Astrocyte of the spinal cord (primary cell): ENCODE data around the gene C1orf216.

Experiments
- DNase-seq: peaks from one replicate; pipeline ENCODE4 v3.0.0; 2011; ENCODE audit warnings: low read depth, low spot score
- H3K4me3 ChIP-seq: 2 replicates; pipeline ENCODE4 v1.5.1; 2011; ENCODE audit warnings: low read depth, mild to moderate bottlenecking, low read length, moderate library complexity
- in situ Hi-C: cut with HindIII; loops from 2 replicates; pipeline ENCODE4 v1.10.0; 2017; ENCODE audit warnings: low sequenced_read_pairs
- TF ChIP-seq, protein P1 (sequence below): IDR thresholded peaks from 2 replicates; pipeline ENCODE4 v1.5.1; 2012; ENCODE audit warnings: low read depth, mild to moderate bottlenecking, low read length, inconsistent platforms

Gene C1orf216

DNA sequence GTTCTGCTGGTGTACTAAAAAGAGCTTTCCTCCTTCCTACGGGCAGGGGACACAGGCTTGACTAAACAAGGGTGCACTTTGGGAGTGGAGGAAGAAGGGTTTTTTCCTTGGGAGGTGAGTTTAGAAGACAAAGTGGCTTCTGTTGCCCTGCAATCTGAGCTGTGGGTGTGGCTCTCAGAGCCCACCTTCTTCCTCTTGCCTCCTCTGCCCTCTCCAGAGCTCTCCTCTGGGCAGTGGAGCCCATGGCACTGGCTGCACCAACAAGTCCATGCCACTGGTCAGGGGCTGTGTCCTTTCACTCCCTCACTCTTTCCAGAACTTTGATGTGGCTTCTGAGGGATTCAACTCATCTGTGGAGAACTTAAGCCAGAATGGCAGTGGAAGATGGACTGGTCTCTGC is 51.8 kb downstream of the C1orf216 start:
- in situ Hi-C loops, result no loop called here
- no peak for DNase-seq
- TF ChIP-seq, protein P1, sequence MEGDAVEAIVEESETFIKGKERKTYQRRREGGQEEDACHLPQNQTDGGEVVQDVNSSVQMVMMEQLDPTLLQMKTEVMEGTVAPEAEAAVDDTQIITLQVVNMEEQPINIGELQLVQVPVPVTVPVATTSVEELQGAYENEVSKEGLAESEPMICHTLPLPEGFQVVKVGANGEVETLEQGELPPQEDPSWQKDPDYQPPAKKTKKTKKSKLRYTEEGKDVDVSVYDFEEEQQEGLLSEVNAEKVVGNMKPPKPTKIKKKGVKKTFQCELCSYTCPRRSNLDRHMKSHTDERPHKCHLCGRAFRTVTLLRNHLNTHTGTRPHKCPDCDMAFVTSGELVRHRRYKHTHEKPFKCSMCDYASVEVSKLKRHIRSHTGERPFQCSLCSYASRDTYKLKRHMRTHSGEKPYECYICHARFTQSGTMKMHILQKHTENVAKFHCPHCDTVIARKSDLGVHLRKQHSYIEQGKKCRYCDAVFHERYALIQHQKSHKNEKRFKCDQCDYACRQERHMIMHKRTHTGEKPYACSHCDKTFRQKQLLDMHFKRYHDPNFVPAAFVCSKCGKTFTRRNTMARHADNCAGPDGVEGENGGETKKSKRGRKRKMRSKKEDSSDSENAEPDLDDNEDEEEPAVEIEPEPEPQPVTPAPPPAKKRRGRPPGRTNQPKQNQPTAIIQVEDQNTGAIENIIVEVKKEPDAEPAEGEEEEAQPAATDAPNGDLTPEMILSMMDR, result no peak
- H3K4me3 ChIP-seq, result no peak overlapping the region

DNA sequence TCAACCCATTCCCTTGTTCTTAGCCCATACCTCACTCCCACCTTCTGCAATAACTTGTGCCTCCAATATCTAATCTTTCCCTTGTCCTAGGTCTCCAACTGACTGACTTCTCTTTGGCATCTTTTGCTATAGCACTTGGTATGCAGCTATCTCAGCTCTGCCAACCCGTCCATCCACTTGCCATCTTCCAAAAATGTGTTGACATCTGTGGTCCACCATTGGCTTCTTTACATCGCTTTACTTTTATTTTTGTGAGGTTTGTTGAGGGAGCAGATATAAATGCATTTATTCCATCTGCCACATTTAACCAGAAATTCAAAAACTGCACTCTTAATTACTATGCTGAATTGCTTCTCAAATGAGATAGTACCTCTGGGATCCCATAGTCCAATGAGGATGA is 52.5 kb downstream of the C1orf216 start:
- in situ Hi-C loops, result no loop called here
- TF ChIP-seq, protein P1, result no peak
- no peak for DNase-seq
- H3K4me3 ChIP-seq, result no peak overlapping the region
